Activated CD4-positive, CD25-positive, alpha-beta regulatory T cell treated with anti-CD3 and anti-CD28 coated beads, Interleukin-2, amount 50 U/mL, for 16 hours (primary cell): ENCODE data around the gene HEPACAM2.

Source experiments
- DNase-seq: peaks from one replicate; pipeline ENCODE4 v3.0.0-alpha.2; 2020; ENCODE audit warnings: low read depth, low spot score

Gene HEPACAM2

DNA sequence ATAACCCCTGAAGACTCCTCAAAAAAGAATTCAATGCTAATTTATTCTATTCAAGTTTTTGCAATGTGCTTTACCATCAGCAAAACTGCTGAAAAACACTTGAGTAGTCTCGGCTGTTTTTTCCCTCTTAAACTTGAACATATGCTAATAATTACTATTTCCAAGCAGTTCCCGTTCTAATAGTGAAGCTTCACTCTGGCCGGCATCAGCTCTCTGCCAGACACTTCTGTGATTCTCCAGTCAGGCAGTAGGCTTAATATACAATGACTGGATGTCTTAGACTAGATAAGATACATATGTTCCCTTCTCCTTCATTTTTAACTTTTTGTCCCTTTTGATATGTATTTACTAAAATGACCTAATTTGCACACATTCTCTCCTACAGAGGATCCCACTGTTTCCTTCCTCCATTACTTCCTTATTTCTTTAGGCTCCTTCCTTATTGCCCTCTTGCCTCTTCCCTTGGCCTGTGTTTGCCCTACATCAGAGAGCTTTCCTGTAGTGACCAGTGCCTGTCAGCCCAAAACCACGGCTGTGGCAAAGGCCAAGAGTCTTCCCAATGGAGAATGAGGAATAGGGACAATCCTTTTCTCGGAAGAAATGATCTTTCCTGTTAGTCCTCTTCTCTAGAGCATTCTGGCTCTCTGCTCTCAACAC, 23.5 kb downstream of the HEPACAM2 start:
- DNase-seq, result no peak

DNA sequence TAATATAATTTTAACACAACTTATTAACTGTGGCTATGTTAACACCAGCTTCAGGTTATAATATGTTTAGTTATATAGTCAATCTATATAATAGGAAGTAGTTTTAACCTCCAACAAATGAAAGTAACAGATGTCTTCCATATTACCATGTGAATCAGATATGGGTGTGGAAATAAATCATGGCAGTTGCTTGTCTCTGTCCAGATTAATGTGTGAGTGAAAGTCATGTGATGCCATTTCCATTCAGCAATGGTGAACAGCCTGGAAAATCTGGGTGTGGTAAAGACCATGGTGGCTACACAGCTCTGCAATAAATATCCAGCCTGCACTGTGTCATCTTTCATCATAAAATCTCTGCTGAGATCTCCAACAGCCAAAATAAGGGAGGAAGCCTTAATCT, 27.8 kb downstream of the HEPACAM2 start:
- no peak for DNase-seq

DNA sequence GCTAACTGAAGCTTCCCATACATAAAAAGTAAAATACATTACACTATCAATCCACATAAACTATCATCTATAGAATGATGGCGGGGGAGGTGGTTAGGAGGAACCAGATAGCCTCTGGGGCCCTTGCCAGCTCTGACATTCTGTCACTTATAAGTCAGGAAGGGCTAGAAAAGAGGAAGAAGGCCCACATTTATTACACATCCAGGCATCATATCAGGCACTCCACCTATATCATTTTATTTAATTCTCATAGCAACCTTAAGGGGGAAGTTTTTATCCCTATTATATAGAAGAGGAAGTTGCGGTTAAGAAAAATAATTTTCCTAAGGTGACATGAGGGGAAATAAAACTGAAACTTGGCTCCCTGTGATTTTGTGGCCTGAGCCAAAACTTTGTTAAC, 29.9 kb downstream of the HEPACAM2 start:
- DNase-seq, result no peak

DNA sequence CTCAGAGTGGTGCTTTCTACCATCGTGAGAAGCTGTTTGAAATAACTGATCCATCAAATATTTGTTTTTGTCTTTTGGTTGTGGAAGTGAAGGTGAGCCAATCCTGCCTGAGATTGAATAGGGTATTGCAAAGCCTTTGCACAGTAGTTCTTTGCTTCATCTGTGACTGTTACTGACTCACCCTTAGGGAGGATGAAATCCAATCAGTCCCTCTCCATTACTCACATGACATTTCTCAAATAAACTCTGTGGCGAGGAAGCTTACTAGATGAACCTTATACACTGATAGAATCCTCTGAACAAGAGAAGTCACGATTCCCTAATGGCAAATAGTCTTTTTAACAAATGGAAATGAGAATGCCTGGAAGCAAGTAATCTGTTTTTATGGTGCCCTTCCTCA, 31.9 kb downstream of the HEPACAM2 start:
- no peak for DNase-seq

DNA sequence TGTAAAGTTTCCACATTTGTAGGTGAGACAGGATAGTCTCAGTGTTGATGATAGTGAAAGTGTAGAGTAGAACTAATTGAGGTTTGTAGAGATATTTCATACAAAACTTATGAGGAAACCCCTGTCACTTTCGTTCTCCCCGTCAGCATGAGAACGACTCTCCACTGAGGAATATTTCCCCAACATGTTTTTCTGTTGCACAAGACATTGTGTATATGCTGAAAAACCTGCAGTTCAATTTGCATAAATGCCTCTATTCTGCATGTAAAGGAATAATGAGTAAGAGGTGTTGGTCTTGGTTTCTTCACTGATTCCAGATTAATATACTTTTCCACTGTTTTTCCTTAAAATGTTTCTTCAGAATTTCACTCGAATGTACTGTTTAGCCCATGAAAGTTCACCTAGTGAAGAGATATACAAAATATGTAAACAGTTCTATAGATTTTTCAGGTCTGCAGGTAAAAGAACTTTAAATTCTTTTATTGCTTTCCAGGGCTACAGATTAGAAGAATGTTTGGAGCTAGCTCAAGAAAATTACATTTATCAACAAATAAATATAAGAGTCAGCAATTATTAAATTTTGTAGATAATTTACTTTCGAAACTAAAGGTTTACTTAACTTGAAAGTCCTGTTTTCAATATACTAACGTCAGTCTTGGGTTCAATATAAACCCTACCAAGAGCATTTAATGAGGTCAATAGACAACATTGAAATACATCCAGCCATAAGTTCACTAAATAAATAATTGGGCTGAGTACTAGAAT, 37.2 kb downstream of the HEPACAM2 start:
- no peak for DNase-seq

DNA sequence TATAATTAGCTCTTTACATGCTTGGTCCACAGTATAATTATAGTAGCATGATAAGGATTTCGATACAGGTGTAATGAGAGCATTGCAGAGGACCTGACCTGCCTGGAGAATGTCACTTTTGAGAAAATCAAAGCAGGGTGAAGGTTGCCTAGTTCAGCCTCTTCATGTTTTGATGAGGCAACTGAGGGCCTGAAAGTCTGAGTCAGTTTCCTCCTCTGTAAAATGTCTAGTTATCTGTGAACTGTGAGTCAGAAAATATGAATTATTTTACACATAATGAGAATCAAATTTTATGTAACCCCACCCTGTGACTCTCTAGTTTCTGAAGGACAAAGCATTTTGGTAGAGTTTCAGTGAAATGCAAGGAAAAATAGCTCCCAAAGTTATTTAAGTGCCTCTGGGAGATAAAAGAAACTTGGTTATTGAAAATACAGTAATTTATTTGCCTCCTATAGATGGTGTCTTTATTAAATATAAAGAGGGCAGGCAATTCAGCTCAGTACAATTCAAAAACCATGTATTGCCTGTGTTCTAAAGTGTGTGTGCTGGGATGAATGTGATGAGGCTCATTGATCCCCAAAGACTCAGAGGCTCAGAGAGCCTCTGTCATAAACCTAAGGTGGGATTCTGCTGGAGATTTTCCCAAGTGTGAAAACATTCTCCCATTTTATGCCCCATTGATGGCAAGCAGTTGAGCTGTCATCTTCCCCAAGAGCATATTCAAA, 40.8 kb downstream of the HEPACAM2 start:
- DNase-seq, result no peak

DNA sequence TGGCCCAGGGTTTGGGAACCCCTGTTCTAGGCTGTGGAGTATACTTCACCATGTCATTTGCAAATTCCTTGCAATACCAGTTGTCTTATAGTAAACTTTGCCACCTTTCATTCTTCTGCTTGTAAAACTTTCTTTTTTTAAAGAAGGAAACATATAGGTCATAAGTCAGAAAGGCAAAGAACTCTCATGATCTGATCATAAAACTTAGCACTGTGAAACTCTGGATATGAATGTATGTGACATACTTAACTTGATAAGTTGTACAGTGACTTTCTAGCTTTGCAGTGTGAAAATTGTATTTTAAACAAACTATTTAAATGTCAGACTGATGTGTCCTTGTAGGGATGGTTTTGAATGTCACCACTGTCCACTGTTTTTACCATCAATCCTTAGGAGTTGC, 47.1 kb downstream of the HEPACAM2 start:
- DNase-seq, result no peak

DNA sequence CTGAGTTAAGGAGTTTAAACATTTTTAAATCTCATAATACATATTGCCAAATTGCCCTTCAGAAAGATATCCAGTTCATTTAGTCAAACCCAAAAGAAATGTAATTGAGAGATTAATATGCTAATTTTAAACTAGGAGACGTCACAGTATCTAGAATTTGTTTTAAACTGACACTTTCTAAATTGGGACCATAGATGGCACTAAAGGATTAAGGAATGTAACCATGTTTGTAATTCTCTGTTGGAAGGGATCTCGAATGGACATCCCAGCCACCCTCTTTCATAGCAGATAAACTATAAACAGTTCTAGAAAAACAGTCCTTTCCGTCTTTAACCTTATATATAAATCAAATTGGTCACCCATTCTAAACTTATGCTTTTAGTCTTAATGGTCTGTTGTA, 48.1 kb downstream of the HEPACAM2 start:
- DNase-seq, result no peak

DNA sequence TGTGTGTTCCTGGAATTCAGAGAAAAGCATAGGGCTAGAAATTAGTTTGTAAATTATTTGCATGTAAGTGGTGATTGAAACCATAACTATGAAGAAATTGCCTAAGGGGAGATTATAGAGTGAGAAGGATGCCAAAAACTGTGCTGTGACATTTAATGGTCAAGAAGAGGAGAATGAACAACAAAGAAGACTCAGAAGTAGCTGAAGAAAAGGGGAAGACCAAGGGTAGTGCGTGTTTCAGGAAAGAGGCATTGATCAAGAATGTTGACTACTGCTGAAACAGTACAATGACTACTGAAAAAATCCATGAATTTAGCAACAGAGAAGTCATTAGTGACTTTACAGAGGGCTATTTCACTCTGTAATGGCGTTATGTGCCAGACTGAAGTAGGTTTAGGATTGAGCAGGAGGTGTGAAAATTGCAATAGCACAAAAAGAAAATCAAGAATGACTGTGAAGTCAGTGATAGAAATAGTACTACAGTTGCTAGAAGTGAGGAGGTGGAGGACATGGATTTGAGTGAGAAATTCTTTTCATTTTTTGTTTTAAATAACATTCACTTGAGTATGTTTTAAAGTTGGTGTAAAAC, 49.2 kb downstream of the HEPACAM2 start:
- DNase-seq, result no peak

DNA sequence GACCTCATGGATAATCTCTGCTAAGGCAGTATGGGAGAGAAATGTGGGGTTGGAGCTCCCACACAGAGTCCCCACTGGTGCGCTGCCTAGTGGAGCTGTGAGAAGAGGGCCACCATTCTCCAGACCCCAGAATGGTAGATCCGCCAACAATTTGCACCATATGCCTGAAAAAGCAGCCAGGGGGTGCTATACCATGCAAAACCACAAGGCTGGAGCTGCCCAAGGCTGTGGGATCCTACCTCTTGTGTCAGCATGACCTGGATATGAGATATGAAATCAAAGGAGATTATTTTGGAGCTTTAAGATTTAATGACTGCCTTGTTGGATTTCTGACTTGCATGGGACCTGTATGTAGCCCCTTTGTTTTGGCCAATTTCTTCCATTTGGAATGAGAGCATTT, 51.0 kb downstream of the HEPACAM2 start:
- DNase-seq, result no peak

DNA sequence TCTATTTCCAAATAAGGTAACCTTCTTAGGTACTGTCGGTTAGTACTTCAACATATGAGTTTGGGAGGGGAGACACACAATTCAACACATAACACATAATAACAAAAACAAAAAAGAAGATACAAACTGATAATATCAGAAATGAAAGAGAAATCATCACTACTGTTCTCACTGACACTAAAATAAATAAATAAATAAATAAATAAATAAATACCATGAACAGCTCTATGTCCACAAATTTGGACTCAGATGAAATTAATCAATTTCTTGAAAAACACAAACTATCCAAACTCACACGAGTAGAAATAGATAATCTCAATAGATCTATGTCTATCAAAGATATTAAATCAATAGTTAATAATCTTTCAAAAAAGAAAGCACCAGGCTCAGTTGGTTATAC, 53.6 kb downstream of the HEPACAM2 start:
- DNase-seq, result no peak

DNA sequence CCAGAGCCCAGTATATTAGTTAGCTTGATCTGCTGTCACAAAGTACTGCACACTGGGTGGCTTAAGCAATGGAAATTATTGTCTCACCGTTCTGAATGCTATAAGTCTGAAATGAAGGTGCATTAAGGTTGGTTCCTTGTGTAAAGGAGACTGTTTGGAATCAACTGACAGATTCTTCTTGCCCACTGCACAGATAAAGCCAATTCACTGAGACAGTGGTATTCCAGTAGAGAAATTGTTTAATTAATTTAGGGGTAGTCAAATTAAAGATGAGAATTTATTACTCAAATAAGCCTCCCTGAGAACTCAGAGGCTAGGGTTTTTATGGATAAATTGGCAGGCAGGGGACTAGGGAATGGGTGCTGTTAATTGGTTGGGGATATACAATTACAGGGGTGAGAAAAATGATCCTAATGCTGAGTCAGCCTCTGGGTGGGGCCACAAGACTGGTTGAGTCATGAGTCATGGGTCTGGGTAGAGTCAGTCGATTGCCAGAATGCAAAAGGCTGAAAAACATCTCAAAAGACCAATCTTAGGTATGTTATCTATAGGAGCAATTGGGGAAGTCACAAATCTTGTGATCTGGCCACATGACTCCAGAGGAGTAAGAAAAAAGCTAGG, 54.6 kb downstream of the HEPACAM2 start:
- DNase-seq, result no peak

DNA sequence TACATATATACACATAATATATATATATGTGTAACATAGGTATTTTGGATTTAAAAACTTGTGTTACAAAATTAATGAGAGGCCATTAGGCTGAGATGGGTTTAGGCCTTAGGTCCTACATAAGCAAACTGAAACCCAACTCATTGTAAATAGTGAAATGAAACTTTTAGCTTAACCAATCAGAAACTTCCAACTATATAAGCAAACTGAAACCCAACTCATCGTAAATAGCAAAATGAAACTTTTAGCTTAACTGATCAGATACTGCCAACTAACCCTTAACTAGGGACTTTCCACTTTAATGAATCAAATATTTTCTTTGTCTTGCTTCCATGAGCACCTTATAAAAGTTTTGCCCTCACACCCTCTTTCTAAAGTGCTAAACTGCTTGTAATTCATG, 60.8 kb downstream of the HEPACAM2 start:
- no peak for DNase-seq

DNA sequence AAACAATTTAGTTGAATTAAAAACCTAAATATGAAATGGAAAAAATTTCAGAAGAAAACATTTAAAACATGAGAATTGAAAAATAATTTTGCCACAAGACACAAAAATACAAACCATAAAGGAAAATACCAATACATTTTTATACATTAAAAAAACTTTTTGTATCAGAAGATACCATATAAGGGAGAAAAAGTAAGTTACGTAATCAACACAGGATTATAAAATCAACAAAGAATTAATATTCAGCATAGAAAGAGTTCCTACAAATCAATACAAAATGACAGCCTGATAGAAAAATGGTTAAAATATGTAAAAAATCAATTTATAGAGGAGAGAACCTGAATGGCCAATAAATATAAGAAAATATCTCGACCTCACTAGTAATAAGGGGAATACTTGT, 61.5 kb downstream of the HEPACAM2 start:
- no peak for DNase-seq

DNA sequence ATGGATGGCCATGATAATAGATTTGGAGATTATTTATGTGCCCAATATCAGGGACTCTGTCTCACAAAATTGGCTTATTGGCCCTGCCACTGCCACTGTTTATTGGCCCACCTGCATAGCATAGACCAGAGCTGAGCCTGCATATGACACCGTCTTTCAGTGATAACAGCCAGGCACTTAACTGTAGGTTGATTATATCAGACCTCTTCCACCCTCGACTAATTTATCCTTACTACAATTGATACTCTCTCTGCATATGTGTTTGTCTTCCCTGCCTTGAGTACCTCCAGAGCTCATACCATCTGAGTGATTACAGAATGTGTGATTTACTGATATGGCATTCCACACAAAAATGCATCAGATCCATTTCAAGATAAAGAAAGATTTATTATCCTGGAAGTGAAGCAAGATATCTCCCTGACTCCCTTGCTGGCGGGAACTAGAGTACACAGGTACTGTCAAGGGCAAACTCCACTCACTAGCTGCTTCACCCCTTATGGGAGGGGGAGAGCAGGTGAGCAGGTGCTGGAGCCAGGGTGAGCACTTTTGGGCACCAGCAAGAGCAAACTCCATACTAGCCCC, 65.0 kb downstream of the HEPACAM2 start:
- DNase-seq, result no peak

DNA sequence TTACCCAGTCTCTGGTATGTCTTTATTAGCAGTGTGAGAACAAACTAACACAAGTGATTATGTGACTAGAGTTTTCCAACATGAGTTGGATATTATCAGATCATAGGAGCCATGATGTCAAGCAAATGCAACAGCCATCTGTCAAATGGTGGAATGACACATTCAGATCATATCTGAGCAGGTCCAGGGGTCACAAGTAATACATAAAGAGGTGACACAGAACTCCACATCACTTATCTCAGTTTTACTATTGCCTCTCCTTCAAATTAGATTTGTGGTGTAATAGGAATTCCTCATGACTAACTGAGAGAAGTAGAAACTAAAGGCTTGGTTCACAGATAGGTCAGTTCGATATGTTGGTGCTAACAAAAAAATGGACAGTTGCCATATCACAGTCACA, 65.9 kb downstream of the HEPACAM2 start:
- no peak for DNase-seq

DNA sequence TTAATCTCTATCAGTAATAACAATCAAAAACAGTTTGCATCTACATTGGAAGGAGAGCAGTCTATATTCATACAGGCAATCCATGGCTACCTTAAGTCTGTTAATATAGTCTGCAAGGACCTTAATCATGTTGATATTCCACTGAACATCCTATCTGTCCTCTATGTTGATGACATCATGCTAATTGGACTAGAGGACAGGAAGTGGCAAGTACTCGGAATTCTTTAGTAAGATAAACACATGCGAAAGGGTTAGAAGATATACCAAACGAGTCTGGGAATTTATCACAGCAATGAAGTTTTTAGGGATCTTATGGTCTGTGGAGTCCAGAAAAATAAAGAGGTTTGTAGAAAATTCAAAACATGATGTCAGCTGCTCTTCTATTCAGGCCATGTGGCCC, 66.8 kb downstream of the HEPACAM2 start:
- no peak for DNase-seq

DNA sequence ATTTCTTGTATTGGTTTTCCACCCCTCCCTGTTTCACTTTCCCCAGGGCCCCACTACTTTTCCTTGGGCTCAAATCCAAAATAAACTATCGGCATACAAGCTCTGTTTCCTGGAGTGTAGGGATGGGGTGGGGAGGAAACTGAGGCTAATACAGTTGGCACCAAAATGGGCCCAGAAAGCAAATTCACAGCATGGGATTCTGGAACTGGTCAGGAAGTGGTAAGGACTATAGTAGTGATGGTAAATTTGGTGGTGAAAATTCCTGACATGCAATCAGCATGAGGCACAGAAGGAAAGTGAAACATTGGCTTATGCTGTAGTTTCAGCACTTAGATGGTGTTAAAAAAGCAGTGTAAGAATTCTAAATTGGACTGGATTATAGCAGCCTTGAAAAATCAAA, 69.4 kb downstream of the HEPACAM2 start:
- DNase-seq, result no peak

DNA sequence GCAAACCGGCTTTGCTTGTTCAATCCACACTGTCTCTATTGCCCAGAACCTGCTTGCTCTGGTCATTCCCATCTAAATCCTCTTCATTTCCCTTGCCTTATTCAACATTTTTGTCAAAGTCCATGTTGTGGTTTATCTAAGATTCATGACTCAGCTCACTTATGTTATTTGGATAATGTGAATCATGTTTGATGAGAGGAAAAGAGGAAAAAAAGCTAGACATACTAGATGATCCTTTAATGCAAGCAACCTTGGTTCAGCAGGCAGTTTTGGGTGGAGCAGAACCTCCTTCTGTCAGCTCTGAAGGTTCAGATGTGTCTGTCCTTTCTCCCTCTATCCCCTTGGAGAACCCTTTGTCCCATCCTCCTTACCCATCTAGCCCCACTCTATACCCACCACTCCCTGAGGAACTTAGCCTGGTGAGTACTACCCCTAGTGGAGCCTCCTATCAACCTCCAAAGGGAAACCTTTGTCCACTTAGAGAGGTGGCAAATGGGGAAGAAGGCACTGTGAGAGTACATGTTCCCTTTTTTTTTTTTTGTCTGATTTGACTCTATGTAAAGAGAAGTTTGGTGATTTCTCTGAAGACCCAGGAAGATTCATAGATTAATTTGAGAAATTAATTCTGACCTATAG, 76.0 kb downstream of the HEPACAM2 start:
- no peak for DNase-seq

DNA sequence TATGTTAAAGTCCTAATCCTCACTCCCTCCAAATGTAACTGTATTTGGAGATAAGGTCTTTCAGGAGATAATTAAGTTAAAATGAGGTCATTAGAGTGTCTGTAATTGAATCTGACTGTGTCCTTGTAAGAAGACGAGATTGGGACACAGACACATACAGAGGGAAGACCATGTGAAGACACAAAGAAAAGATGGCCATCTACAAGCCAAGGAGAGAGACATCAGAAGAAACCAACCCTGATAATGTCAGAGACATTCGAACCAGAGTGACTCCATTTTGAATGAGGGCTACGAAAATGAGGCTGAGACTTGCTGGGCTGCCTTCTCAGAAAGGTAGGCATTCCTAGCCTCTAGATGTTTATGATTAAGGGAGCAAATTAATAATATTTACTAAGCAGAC, 77.5 kb downstream of the HEPACAM2 start:
- no peak for DNase-seq

DNA sequence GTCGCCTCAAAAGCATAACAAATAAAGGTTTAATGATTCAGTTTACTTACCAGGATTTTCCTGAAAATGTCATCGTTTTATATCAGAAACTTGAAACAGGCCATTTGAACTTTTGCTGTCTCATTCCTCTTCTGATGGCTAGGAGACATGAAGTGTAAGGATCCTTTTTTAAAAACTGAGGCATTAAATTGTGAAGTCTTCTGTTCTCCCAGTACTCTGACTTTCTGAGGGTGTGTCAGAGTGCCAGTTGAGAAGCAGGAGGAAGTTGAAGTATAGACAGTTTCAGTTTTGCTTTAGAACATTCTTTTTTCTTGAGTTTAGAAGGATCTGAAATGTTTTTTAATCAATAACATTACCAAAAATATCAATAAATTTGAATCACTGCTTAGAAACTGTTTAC, 78.1 kb downstream of the HEPACAM2 start, which contains the start of gene SAMD9L:
Gene SAMD9L, minus strand, starts transcription at position 242 of the 400 bp plus-strand sequence. CDS start 12,414 bp downstream, outside the sequence.
- no peak for DNase-seq
